Bronchial epithelial cell (primary cell): ENCODE measurements around the gene DDX39B. TPM values are rescaled to one million over a fixed set of nuclear protein-coding genes. Genes with fewer than 3 reads are reported as not detected.

Source experiments
- DNase-seq: peaks from one replicate; pipeline ENCODE4 v3.0.0-alpha.2; 2010; ENCODE audit warnings: low read depth
- FAIRE-seq: peaks from 2 replicates; lab custom pipeline; 2011; peaks lifted over from hg19 to GRCh38; lab: Jason Lieb, UNC
- H3K27me3 ChIP-seq: 2 replicates; pipeline ENCODE4 v1.5.1; 2011; ENCODE audit warnings: low read length; ENCODE audit not compliant: control insufficient read depth, insufficient read depth
- H3K36me3 ChIP-seq: 2 replicates; pipeline ENCODE4 v1.5.1; 2011; ENCODE audit warnings: low read length; ENCODE audit not compliant: control insufficient read depth, insufficient read depth
- H3K4me3 ChIP-seq: 2 replicates; pipeline ENCODE4 v1.5.1; 2011; ENCODE audit warnings: mild to moderate bottlenecking, low read depth, low read length, control low read depth
- CTCF ChIP-seq: IDR thresholded peaks from 2 replicates; pipeline ENCODE4 v1.5.1; 2011; ENCODE audit warnings: mild to moderate bottlenecking, moderate library complexity, low read length, control low read depth, inconsistent platforms; ENCODE audit not compliant: insufficient read depth, severe bottlenecking
- total RNA-seq: library from RNA; depleted of rRNA; stranded (reverse); fragments of >200 nt; gene quantifications from 2 replicates; pipeline ENCODE4 v1.2.1, GENCODE V29; 2014

DDX39B gene
- total RNA-seq, 1 donor from 2014 or later = 385 TPM

- no peak for FAIRE-seq
- Histone ChIP-seq H3K27me3 (no peaks in the 10 kb centered on the region), H3K36me3 (no peaks in the 10 kb centered on the region), H3K4me3 (no peak overlapping the region)
- TF ChIP-seq CTCF = no peak
- DNase-seq = no peak
Observed at GRCh38 chr6:31575952-31576685, 34.3 kb upstream of the DDX39B start.

GRCh38 chr6:31575335-31575901 lies 33.6 kb upstream of the DDX39B start, which contains the start of gene TNF:
Gene TNF, plus strand, starts transcription at chr6:31575565. Its CDS starts 177 bp downstream, at chr6:31575742.
- Histone ChIP-seq H3K36me3 (no peaks in the 10 kb centered on the region), H3K4me3 (no peak within 1 kb of the TSS), H3K27me3 (no peaks in the 10 kb centered on the region)
- DNase-seq = peak; percentile 17
- no peak for FAIRE-seq
- TF ChIP-seq CTCF = no peak

- TF ChIP-seq CTCF = no peak
- DNase-seq (no peak), FAIRE-seq (no peak)
- Histone ChIP-seq H3K4me3 (no peak overlapping the region), H3K27me3 (no peaks in the 10 kb centered on the region), H3K36me3 (no peaks in the 10 kb centered on the region)
Observed at GRCh38 chr6:31574106-31575061, 32.6 kb upstream of the DDX39B start.

- no peaks in the 10 kb centered on the region for H3K36me3 ChIP-seq
- DNase-seq = no peak
- H3K27me3 ChIP-seq = no peaks in the 10 kb centered on the region
- no peak for TF ChIP-seq CTCF
- FAIRE-seq = no peak
- H3K4me3 ChIP-seq = no peak overlapping the region
Observed at GRCh38 chr6:31573239-31574105, 31.7 kb upstream of the DDX39B start.
